ENCODE measurements around the gene FA2H.

- TF ChIP-seq SNAI2 (CRISPR knock-in tag; IDR thresholded peaks at IDR 0.05) (no peak), ZFP30 (CRISPR knock-in tag; IDR thresholded peaks at IDR 0.05) (no peak), ZNF8 (CRISPR knock-in tag; IDR thresholded peaks at IDR 0.05) (no peak), PPARA (CRISPR knock-in tag; IDR thresholded peaks at IDR 0.05; ENCODE audit: borderline replicate concordance) (no peak), BACH2 (CRISPR knock-in tag; IDR thresholded peaks at IDR 0.05; ENCODE audit: borderline replicate concordance) (no peak), ZC3H10 (CRISPR knock-in tag; IDR thresholded peaks at IDR 0.05) (no peak), PATZ1 (CRISPR knock-in tag; IDR thresholded peaks at IDR 0.05; ENCODE audit: borderline replicate concordance) (no peak), CSRNP3 (CRISPR knock-in tag; IDR thresholded peaks at IDR 0.05) (no peak), TCF4 (CRISPR knock-in tag; IDR thresholded peaks at IDR 0.05; ENCODE audit: borderline replicate concordance) (no peak), CREB5 (CRISPR knock-in tag; IDR thresholded peaks at IDR 0.05; ENCODE audit: low read depth) (no peak), RARB (CRISPR knock-in tag; IDR thresholded peaks at IDR 0.05) (no peak), ZNF565 (CRISPR knock-in tag; conservative IDR thresholded peaks at IDR 0.05; ENCODE audit: low read depth) (no peak), TOX (CRISPR knock-in tag; IDR thresholded peaks at IDR 0.05; ENCODE audit: borderline replicate concordance) (no peak)
Observed at GRCh38 chr16:74760007-74760767, 14.4 kb downstream of the FA2H start.

Data from SK-N-SH treated with all-trans-retinoic acid at 6 μM for 48 hours (cell line).